H1 (cell line): ENCODE results near the gene PPFIBP2. TPM values are rescaled to one million over a fixed set of nuclear protein-coding genes. Genes with fewer than 3 reads are reported as not detected.

Source experiments
- CTCF ChIA-PET: fragments of 300-600 bp; sonication (Branson Sonifier 250); formaldehyde crosslinking; loops from one replicate; lab custom pipeline; 2021; ENCODE audit not compliant: partially characterized antibody; lab: Charles Lee
- POLR2A ChIA-PET: fragments of 300-600 bp; sonication (Branson Sonifier 250); formaldehyde crosslinking; loops from one replicate; lab custom pipeline; 2021; ENCODE audit warnings: inconsistent platforms; ENCODE audit not compliant: partially characterized antibody; lab: Charles Lee
- DNase-seq, 2 experiments: peaks; one replicate each; pipeline versions ENCODE4 v3.0.0 to v3.0.0-alpha.2; 2010 to 2022; ENCODE audit warnings: low spot score in 2 of 2, low read depth in 1 of 2, mixed read lengths in 1 of 2
- FAIRE-seq: peaks from 2 replicates; lab custom pipeline; 2011; peaks lifted over from hg19 to GRCh38; lab: Jason Lieb, UNC
- H2AFZ ChIP-seq: 2 replicates; pipeline ENCODE4 v1.8.1; 2012; ENCODE audit warnings: low read length, inconsistent platforms
- H2AK5ac ChIP-seq: 2 replicates; pipeline ENCODE4 v1.6.1; 2013; ENCODE audit warnings: low read depth, low read length
- H2BK120ac ChIP-seq: replicated peaks from 2 replicates; pipeline ENCODE3; 2013; ENCODE audit warnings: low read depth, low read length, inconsistent platforms
- H2BK12ac ChIP-seq: 2 replicates; pipeline ENCODE4 v1.6.1; 2013; ENCODE audit warnings: low read depth, low read length
- H2BK15ac ChIP-seq: 2 replicates; pipeline ENCODE4 v1.6.1; 2013; ENCODE audit warnings: low read length
- H2BK20ac ChIP-seq: 2 replicates; pipeline ENCODE4 v1.6.1; 2013; ENCODE audit warnings: low read length
- H2BK5ac ChIP-seq: 2 replicates; pipeline ENCODE4 v1.6.1; 2013; ENCODE audit warnings: low read depth, low read length
- H3K14ac ChIP-seq: 2 replicates; pipeline ENCODE4 v1.6.1; 2013; ENCODE audit warnings: inconsistent platforms; ENCODE audit not compliant: insufficient read length
- H3K18ac ChIP-seq: 2 replicates; pipeline ENCODE4 v1.6.1; 2013; ENCODE audit warnings: low read length; ENCODE audit errors: extremely low read depth
- H3K23ac ChIP-seq: 2 replicates; pipeline ENCODE4 v1.6.1; 2013; ENCODE audit warnings: inconsistent platforms; ENCODE audit not compliant: insufficient read length
- H3K23me2 ChIP-seq: 2 replicates; pipeline ENCODE4 v1.6.1; 2013; ENCODE audit warnings: low read depth, low read length
- H3K27ac ChIP-seq: 2 replicates; pipeline ENCODE4 v1.6.1; 2011; ENCODE audit warnings: low read depth, low read length, inconsistent platforms
- H3K27me3 ChIP-seq, 4 experiments: replicated peaks in 1 of 4; 1 replicate in 1 of 4; 2 replicates in 3 of 4; pipeline versions ENCODE4 v1.6.1 to v1.8.1; 2011 to 2013; ENCODE audit warnings: low read length in 3 of 4, mild to moderate bottlenecking in 3 of 4, inconsistent platforms in 2 of 4, mixed read lengths in 2 of 4, moderate library complexity in 1 of 4; ENCODE audit not compliant: control insufficient read depth in 3 of 4, insufficient read depth in 3 of 4; ENCODE audit errors: extremely low read depth in 1 of 4
- H3K36me3 ChIP-seq, 4 experiments: 2 replicates each; pipeline versions ENCODE4 v1.6.1 to v1.8.1; 2011 to 2013; ENCODE audit warnings: mild to moderate bottlenecking in 4 of 4, low read length in 3 of 4, moderate library complexity in 2 of 4, control low read depth in 1 of 4, inconsistent platforms in 1 of 4; ENCODE audit not compliant: insufficient read depth in 4 of 4, control insufficient read depth in 2 of 4
- H3K4ac ChIP-seq: replicated peaks from 2 replicates; pipeline ENCODE3; 2013; ENCODE audit warnings: low read length, low read depth, mixed read lengths, inconsistent platforms; ENCODE audit not compliant: insufficient read length
- H3K4me1 ChIP-seq, 4 experiments: replicated peaks in 1 of 4; 1 replicate in 1 of 4; 2 replicates in 3 of 4; pipeline versions ENCODE4 v1.6.1 to v1.8.1; 2011 to 2013; ENCODE audit warnings: low read length in 3 of 4, inconsistent platforms in 2 of 4, mixed read lengths in 1 of 4; ENCODE audit not compliant: insufficient read depth in 4 of 4, control insufficient read depth in 3 of 4
- H3K4me2 ChIP-seq, 2 experiments: 2 replicates each; pipeline versions ENCODE4 v1.6.1 to v1.8.1; 2011 to 2013; ENCODE audit warnings: low read depth in 2 of 2, low read length in 2 of 2, control low read depth in 1 of 2, inconsistent platforms in 1 of 2, mild to moderate bottlenecking in 1 of 2; ENCODE audit not compliant: insufficient read depth in 1 of 2
- H3K4me3 ChIP-seq, 4 experiments: fragments of 200-600, 300-600 bp in 1 of 4; sonication (generic), shearing (Covaris generic), sonication (Bioruptor Twin) in 1 of 4; 2 replicates each; pipeline versions ENCODE4 v1.5.1 to v1.8.1; 2011 to 2016; ENCODE audit warnings: low read length in 4 of 4, low read depth in 3 of 4, control low read depth in 2 of 4, inconsistent platforms in 2 of 4, mild to moderate bottlenecking in 2 of 4, mixed read lengths in 1 of 4, moderate library complexity in 1 of 4; ENCODE audit not compliant: insufficient read depth in 2 of 4; ENCODE audit errors: extremely low read depth in 1 of 4
- H3K56ac ChIP-seq: replicated peaks from 2 replicates; pipeline ENCODE3; 2013; ENCODE audit warnings: low read depth, mild to moderate bottlenecking, mixed read lengths, low read length, inconsistent platforms; ENCODE audit not compliant: insufficient read length
- H3K79me1 ChIP-seq: 2 replicates; pipeline ENCODE4 v1.6.1; 2013; ENCODE audit warnings: low read depth, low read length, control low read depth
- H3K79me2 ChIP-seq, 2 experiments: 2 replicates each; pipeline versions ENCODE4 v1.6.1 to v1.8.1; 2012 to 2013; ENCODE audit warnings: low read length in 2 of 2, mild to moderate bottlenecking in 2 of 2, inconsistent platforms in 1 of 2; ENCODE audit not compliant: insufficient read depth in 2 of 2, control insufficient read depth in 1 of 2
- H3K9ac ChIP-seq, 4 experiments: replicated peaks in 1 of 4; 1 replicate in 1 of 4; 2 replicates in 3 of 4; pipeline versions ENCODE4 v1.6.1 to v1.8.1; 2011 to 2013; ENCODE audit warnings: low read depth in 3 of 4, low read length in 3 of 4, control low read depth in 2 of 4, mild to moderate bottlenecking in 2 of 4, moderate library complexity in 2 of 4, inconsistent platforms in 1 of 4; ENCODE audit errors: extremely low read depth in 1 of 4
- H3K9me3 ChIP-seq, 2 experiments: 2 replicates each; pipeline versions ENCODE4 v1.6.1 to v1.8.1; 2012 to 2013; ENCODE audit warnings: mild to moderate bottlenecking in 2 of 2, moderate library complexity in 2 of 2, control low read depth in 1 of 2, inconsistent platforms in 1 of 2, low read depth in 1 of 2, low read length in 1 of 2, mixed read lengths in 1 of 2; ENCODE audit not compliant: insufficient read depth in 2 of 2
- H4K20me1 ChIP-seq, 2 experiments: replicated peaks in 1 of 2; 2 replicates each; pipeline versions ENCODE3 to v1.8.1; 2011 to 2013; ENCODE audit warnings: inconsistent platforms in 2 of 2, low read length in 2 of 2, mild to moderate bottlenecking in 1 of 2; ENCODE audit not compliant: insufficient read depth in 2 of 2, control insufficient read depth in 1 of 2
- H4K5ac ChIP-seq: 2 replicates; pipeline ENCODE4 v1.6.1; 2013; ENCODE audit warnings: low read length, low read depth, mixed read lengths, inconsistent platforms; ENCODE audit not compliant: insufficient read length
- H4K8ac ChIP-seq: 2 replicates; pipeline ENCODE4 v1.8.0; 2013; ENCODE audit warnings: mild to moderate bottlenecking, moderate library complexity, low read length, inconsistent platforms; ENCODE audit not compliant: insufficient read depth; ENCODE audit errors: extremely low read depth
- H4K91ac ChIP-seq: replicated peaks from 2 replicates; pipeline ENCODE3; 2013; ENCODE audit warnings: low read length, mixed read lengths, inconsistent platforms; ENCODE audit not compliant: insufficient read length
- CTCF ChIP-seq, 3 experiments: IDR thresholded peaks; 1 replicate in 2 of 3; 2 replicates in 1 of 3; pipeline versions ENCODE4 v1.5.1 to v1.6.1; 2011; ENCODE audit warnings: low read length in 3 of 3, mild to moderate bottlenecking in 3 of 3, inconsistent platforms in 2 of 3, low read depth in 1 of 3, moderate library complexity in 1 of 3; ENCODE audit not compliant: insufficient read depth in 1 of 3; ENCODE audit errors: control extremely low read depth in 1 of 3
- E2F6 ChIP-seq: IDR thresholded peaks from 2 replicates; pipeline ENCODE4 v1.6.1; 2012; ENCODE audit warnings: inconsistent platforms
- EGR1 ChIP-seq: IDR thresholded peaks from 2 replicates; pipeline ENCODE4 v1.6.1; 2011; ENCODE audit warnings: low read depth, low read length, borderline replicate concordance
- MAX ChIP-seq: IDR thresholded peaks from 2 replicates; pipeline ENCODE4 v1.6.1; 2012; ENCODE audit warnings: inconsistent platforms
- RAD21 ChIP-seq, 2 experiments: IDR thresholded peaks in 1 of 2; conservative IDR thresholded peaks in 1 of 2; 2 replicates each; pipeline ENCODE4 v1.6.1; 2011; ENCODE audit warnings: low read depth in 2 of 2, low read length in 2 of 2, improper control_type of control experiment in 1 of 2, inconsistent platforms in 1 of 2, mild to moderate bottlenecking in 1 of 2, moderate library complexity in 1 of 2
- RFX5 ChIP-seq: IDR thresholded peaks from 2 replicates; pipeline ENCODE4 v1.6.1; 2011; ENCODE audit warnings: low read depth, low read length, improper control_type of control experiment, borderline replicate concordance
- RNF2 ChIP-seq: fragments of 200-900, 300-1000 bp; sonication (generic); IDR thresholded peaks from 2 replicates; pipeline ENCODE4 v1.7.1; 2016; ENCODE audit warnings: borderline replicate concordance, low read depth, mild to moderate bottlenecking, antibody characterized with exemption, low read length; ENCODE audit not compliant: poor library complexity, severe bottlenecking; ENCODE audit errors: missing control alignments
- WGBS, 2 experiments: shearing (Covaris generic) in 1 of 2; methylation state at CpG; one replicate each; pipeline versions ENCODE4 v1.1.6 to v1.1.7; 2013 to 2015; ENCODE audit warnings: low lambda C conversion rate in 2 of 2, mixed read lengths in 2 of 2, inconsistent platforms in 1 of 2, low coverage in 1 of 2, missing lambda C conversion rate in 1 of 2; ENCODE audit not compliant: insufficient replicate concordance in 2 of 2, insufficient coverage in 1 of 2, insufficient read length in 1 of 2; ENCODE audit errors: extremely low coverage in 1 of 2, missing lambda C conversion rate in 1 of 2; 5-methylcytosine and 5-hydroxymethylcytosine counted together
- polyA plus RNA-seq, 7 experiments: library from polyadenylated mRNA; depleted of rRNA in 3 of 7; stranded (reverse) in 5 of 7; unstranded in 2 of 7; fragments of >200 nt in 5 of 7; fragments of 200-250 nt in 2 of 7; gene quantifications; 1 replicate in 5 of 7; 2 replicates in 1 of 7; 4 replicates in 1 of 7; pipeline versions ENCODE4 v1.2.1 to v1.2.3, GENCODE V29; 2011 to 2013; ENCODE audit warnings: missing spikeins in 2 of 7, mixed read lengths in 2 of 7
- total RNA-seq: library from RNA; stranded (reverse); fragmentation: NEBNext Ultra II Directional; extraction: Animal tissue kit (Norgen Biotek cat#: 25700); gene quantifications from 2 replicates; pipeline ENCODE4 v1.2.1, GENCODE V29; 2021

PPFIBP2 gene
- total and polyA plus RNA-seq, 2 of the 8 experiments (the other 6 are each of a cell fraction or from before 2014, with no cell fraction given), result 5.5 to 9.8 TPM

GRCh38 chr11:7657306-7658025, 143.7 kb downstream of the PPFIBP2 start:
- FAIRE-seq, result peak; percentile 62
- 67% methylated on average over 15 of the region's 15 CpGs; no CpG with 5 or more reads in 1 of the 2 experiments for WGBS, 2 experiments
- Histone ChIP-seq H3K9ac (no peak overlapping the region), H2BK5ac (no peak overlapping the region), H4K8ac (no peak overlapping the region), H2AK5ac (no peak overlapping the region), H2BK20ac (no peak overlapping the region), H3K4me3 (no peak overlapping the region), H3K27me3 (no peaks in the 10 kb centered on the region), H2BK15ac (0 out of 2 replicates have a peak overlapping the region, but pooled peaks have one; percentile 1), H3K4me1 (no peaks in the 10 kb centered on the region), H3K4ac (peak overlapping the region; percentile 2), H3K36me3 (no peaks in the 10 kb centered on the region), H3K56ac (no peak overlapping the region), H3K79me2 (no peaks in the 10 kb centered on the region), H2BK120ac (no peak overlapping the region), H3K23me2 (no peaks in the 10 kb centered on the region), H3K23ac (no peak overlapping the region), H3K18ac (peak overlapping the region; percentile 6; the same call in 1 of the 2 replicates), H3K79me1 (no peaks in the 10 kb centered on the region), H4K5ac (no peak overlapping the region), H3K4me2 (no peak overlapping the region), H3K14ac (no peak overlapping the region), H4K20me1 (no peaks in the 10 kb centered on the region), H2AFZ (no peak overlapping the region), H3K27ac (no peak overlapping the region), H2BK12ac (no peak overlapping the region), H4K91ac (peak overlapping the region; percentile 56), H3K9me3 (no peaks in the 10 kb centered on the region)
- ChIA-PET CTCF (interaction anchor here (0.6 to 16.4 kb wide), 53 partner anchors 9 to 795 kb away, joined by 3 to 325 read pairs (median 4); partner anchors contain the start of genes OR10A2 and PPFIBP2), POLR2A (interaction anchor here (0.9 to 1.4 kb wide), 5 partner anchors 9 to 142 kb away, joined by 3 to 7 read pairs (median 4); no protein-coding TSS in a partner anchor)
- peak in 1 of 2 experiments; percentile 65 for DNase-seq
- TF ChIP-seq MAX (peak; percentile 93), RNF2 (no peak), RAD21 (IDR thresholded peaks at IDR 0.05 in 1 of 2, conservative IDR thresholded peaks at IDR 0.05 in 1 of 2; ENCODE audit: low read depth in 2 of 2, low read length in 2 of 2) (peak; percentile 96 to 97), E2F6 (peak; percentile 60), CTCF (IDR thresholded peaks at IDR 0.05; ENCODE audit: control extremely low read depth in 1 of 3, insufficient read depth in 1 of 3, low read depth in 1 of 3, low read length in 3 of 3) (peak; percentile 74 to 90 (median 89)), EGR1 (no peak), RFX5 (no peak)
